CD4-positive, alpha-beta T cell (primary cell): Measurements from ENCODE around the gene SARM1. TPM values are rescaled to one million over a fixed set of nuclear protein-coding genes. Genes with fewer than 3 reads are reported as not detected.

ENCODE experiments used
- ATAC-seq: fragments of 200-7000 bp; cut with Tn5 transposase; one replicate; pipeline ENCODE4 v1.10.0; 2022; ENCODE audit warnings: mild to moderate bottlenecking; ENCODE audit not compliant: poor library complexity
- CTCF ChIA-PET: fragments of 350-600 bp; sonication (Branson Sonifier 250); formaldehyde crosslinking; loops from one replicate; lab custom pipeline; 2021; ENCODE audit warnings: antibody characterized with exemption, inconsistent platforms; lab: Charles Lee
- POLR2A ChIA-PET: fragments of 350-600 bp; sonication (Branson Sonifier 250); formaldehyde crosslinking; loops from one replicate; lab custom pipeline; 2021; ENCODE audit warnings: antibody characterized with exemption, inconsistent platforms; lab: Charles Lee
- DNase-seq, 14 experiments: peaks; one replicate each; pipeline ENCODE4 v3.0.0-alpha.2; 2013 to 2020; ENCODE audit warnings: mixed read lengths in 2 of 14
- H3K27ac ChIP-seq, 2 donors: one replicate each; pipeline versions ENCODE4 v1.5.1 to v1.7.0; 2013; ENCODE audit warnings: low read length in 2 of 2, low read depth in 1 of 2, mild to moderate bottlenecking in 1 of 2
- H3K27me3 ChIP-seq, 2 experiments: 1 replicate in 1 of 2; 2 replicates in 1 of 2; pipeline versions ENCODE4 v1.6.1 to v1.7.0; 2013; ENCODE audit warnings: low read length in 2 of 2, control low read depth in 1 of 2, mild to moderate bottlenecking in 1 of 2, moderate library complexity in 1 of 2; ENCODE audit not compliant: insufficient read depth in 2 of 2, control insufficient read depth in 1 of 2
- H3K36me3 ChIP-seq: one replicate; pipeline ENCODE4 v1.6.1; 2013; ENCODE audit warnings: low read length, control low read depth; ENCODE audit not compliant: insufficient read depth
- H3K4me1 ChIP-seq: one replicate; pipeline ENCODE4 v1.6.1; 2013; ENCODE audit warnings: low read length, control low read depth; ENCODE audit not compliant: insufficient read depth
- H3K4me3 ChIP-seq: one replicate; pipeline ENCODE4 v1.5.1; 2013; ENCODE audit warnings: mild to moderate bottlenecking, low read length, moderate library complexity
- H3K9me3 ChIP-seq, 2 experiments: 1 replicate in 1 of 2; 2 replicates in 1 of 2; pipeline versions ENCODE4 v1.6.1 to v1.7.0; 2013; ENCODE audit warnings: low read length in 2 of 2, mild to moderate bottlenecking in 2 of 2, control low read depth in 1 of 2, moderate library complexity in 1 of 2; ENCODE audit not compliant: control insufficient read depth in 1 of 2, insufficient read depth in 1 of 2
- H3K27ac Mint-ChIP-seq: one replicate; pipeline ENCODE4 v1.8.0; 2020; ENCODE audit warnings: mixed read lengths
- H3K27me3 Mint-ChIP-seq: one replicate; pipeline ENCODE4 v1.8.0; 2021; ENCODE audit warnings: mixed read lengths
- H3K36me3 Mint-ChIP-seq: one replicate; pipeline ENCODE4 v1.8.0; 2021; ENCODE audit warnings: low read depth, mixed read lengths
- H3K4me1 Mint-ChIP-seq: one replicate; pipeline ENCODE4 v1.8.0; 2021; ENCODE audit warnings: low read depth, mixed read lengths
- H3K4me3 Mint-ChIP-seq: one replicate; pipeline ENCODE4 v1.8.0; 2020; ENCODE audit warnings: mild to moderate bottlenecking, mixed read lengths
- H3K9me3 Mint-ChIP-seq: one replicate; pipeline ENCODE4 v1.8.0; 2020; ENCODE audit warnings: mixed read lengths
- intact Hi-C, 2 experiments: fragments of 100-400 bp; cut with DNase I in 1 of 2; cut with micrococcal nuclease in 1 of 2; formaldehyde crosslinking; loops; one replicate each; pipeline versions ENCODE4 v1.15.1 to v1.9.0; 2023 to 2025; cut with DNase I, micrococcal nuclease
- total RNA-seq, 174 experiments: library from RNA in 2 of 174; stranded (reverse) in 2 of 174; gene quantifications; one replicate each; pipeline ENCODE4 v1.2.3 and lab custom pipeline; 2021 to 2026
- TF ChIP-seq, protein P1 (sequence below): fragments of 200-600 bp; IDR thresholded peaks from one replicate; pipeline ENCODE4 v1.8.0; 2022; ENCODE audit warnings: antibody characterized with exemption, mild to moderate bottlenecking

SARM1 gene
- total RNA-seq, 2 experiments from 2014 or later, result 12.5 to 15.4 TPM

DNA sequence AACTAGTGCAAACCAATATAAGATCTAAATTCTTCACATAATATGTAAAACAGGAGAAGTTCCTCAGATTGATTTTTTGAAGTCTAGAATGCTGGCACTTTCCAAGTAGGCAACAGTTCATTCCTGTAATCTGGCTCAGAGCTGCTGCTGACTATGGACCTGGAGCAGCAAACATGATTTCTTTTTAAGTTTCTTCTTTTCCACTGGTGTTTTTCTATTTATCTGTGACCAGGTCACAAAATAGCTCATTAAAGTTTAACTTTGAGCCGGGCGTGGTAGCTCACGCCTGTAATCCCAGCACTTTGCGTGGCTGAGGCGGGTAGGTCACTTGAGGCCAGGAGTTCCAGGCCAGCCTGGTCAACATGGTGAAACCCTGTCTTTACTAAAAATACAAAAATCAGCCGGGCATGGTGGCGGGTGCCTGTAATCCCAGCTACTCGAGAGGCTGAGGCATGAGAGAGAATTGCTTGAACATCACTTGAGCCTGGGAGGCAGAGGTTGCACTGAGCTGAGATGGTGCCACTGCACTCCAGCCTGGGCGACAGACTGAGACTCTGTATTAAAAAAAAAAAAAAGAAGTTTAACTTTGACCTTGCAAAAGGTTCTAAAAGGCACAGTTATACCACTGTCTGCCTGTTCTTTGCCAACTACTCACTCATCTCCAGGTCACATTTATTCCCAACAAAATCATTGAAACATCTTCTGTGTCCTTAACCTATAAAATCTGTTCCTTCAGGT lies 72.6 kb downstream of the SARM1 start:
- H3K36me3 ChIP-seq, result no peaks in the 10 kb centered on the region
- no peaks in the 10 kb centered on the region for H3K4me1 Mint-ChIP-seq
- H3K9me3 Mint-ChIP-seq, result no peaks in the 10 kb centered on the region
- H3K36me3 Mint-ChIP-seq, result no peaks in the 10 kb centered on the region
- H3K4me1 ChIP-seq, result no peaks in the 10 kb centered on the region
- ATAC-seq, result no peak
- DNase-seq, result no peak
- intact Hi-C loops, result no loop called here
- peaks cover 4 to 5% of the 10 kb centered on the region in 2 experiments for H3K27me3 ChIP-seq
- H3K9me3 ChIP-seq, result no peaks in the 10 kb centered on the region
- TF ChIP-seq, protein P1, sequence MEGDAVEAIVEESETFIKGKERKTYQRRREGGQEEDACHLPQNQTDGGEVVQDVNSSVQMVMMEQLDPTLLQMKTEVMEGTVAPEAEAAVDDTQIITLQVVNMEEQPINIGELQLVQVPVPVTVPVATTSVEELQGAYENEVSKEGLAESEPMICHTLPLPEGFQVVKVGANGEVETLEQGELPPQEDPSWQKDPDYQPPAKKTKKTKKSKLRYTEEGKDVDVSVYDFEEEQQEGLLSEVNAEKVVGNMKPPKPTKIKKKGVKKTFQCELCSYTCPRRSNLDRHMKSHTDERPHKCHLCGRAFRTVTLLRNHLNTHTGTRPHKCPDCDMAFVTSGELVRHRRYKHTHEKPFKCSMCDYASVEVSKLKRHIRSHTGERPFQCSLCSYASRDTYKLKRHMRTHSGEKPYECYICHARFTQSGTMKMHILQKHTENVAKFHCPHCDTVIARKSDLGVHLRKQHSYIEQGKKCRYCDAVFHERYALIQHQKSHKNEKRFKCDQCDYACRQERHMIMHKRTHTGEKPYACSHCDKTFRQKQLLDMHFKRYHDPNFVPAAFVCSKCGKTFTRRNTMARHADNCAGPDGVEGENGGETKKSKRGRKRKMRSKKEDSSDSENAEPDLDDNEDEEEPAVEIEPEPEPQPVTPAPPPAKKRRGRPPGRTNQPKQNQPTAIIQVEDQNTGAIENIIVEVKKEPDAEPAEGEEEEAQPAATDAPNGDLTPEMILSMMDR, result no peak
- H3K27me3 Mint-ChIP-seq, result peaks cover 26% of the 10 kb centered on the region
- no peak overlapping the region for H3K4me3 ChIP-seq
- no peak overlapping the region for H3K27ac Mint-ChIP-seq
- CTCF ChIA-PET, result no interaction called here
- H3K4me3 Mint-ChIP-seq, result no peak overlapping the region
- no peak overlapping the region for H3K27ac ChIP-seq
- POLR2A ChIA-PET, result no interaction called here

DNA sequence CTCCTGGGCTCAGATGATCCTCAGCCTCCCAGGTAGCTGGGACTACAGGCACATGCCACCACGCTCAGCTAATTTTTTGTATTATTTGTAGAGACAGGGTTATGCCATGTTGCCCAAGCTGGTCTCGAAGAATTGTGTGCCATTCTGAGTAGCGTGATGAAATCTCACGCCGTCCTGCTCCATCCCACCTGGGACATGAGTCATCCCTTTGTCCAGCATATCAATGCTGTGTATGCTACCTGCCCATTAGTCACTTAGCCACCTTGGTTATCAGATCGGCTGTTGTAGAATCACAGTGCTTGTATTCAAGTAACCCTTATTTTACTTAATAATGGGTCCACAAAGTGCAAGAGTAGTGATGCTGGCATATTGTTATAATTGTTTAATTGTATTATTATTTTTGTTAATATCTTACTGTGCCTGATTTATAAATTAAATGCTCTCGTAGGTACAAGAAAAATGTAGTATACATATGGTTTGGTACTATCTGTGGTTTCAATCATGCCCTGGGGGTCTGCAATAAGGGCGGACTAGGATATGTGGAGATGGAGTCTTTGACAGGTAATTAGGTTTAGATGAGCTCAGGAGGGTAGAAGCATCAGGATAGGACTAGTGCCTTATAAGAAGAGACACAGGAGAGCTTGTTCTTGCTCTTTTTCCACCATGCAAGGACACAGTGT lies 75.4 kb downstream of the SARM1 start:
- POLR2A ChIA-PET, result no interaction called here
- Mint-ChIP-seq H3K4me1 (no peaks in the 10 kb centered on the region), H3K27me3 (peaks cover 20% of the 10 kb centered on the region), H3K9me3 (no peaks in the 10 kb centered on the region), H3K36me3 (no peaks in the 10 kb centered on the region), H3K27ac (no peak overlapping the region), H3K4me3 (no peak overlapping the region)
- TF ChIP-seq, protein P1, result no peak
- no peaks in the 10 kb centered on the region for H3K36me3 ChIP-seq
- no peaks in the 10 kb centered on the region for H3K9me3 ChIP-seq
- H3K4me3 ChIP-seq, result no peak overlapping the region
- intact Hi-C loops, result no loop called here
- H3K4me1 ChIP-seq, result no peaks in the 10 kb centered on the region
- H3K27ac ChIP-seq, result no peak overlapping the region
- peaks cover 4 to 5% of the 10 kb centered on the region in 2 experiments for H3K27me3 ChIP-seq
- DNase-seq (no peak), ATAC-seq (no peak)
- CTCF ChIA-PET, result no interaction called here

GRCh38 chr17:28447396-28447760 lies 75.9 kb downstream of the SARM1 start:
- peaks cover 14% of the 10 kb centered on the region for H3K27me3 Mint-ChIP-seq
- DNase-seq (no peak), ATAC-seq (no peak)
- H3K9me3 ChIP-seq, result no peaks in the 10 kb centered on the region
- H3K4me1 Mint-ChIP-seq, result no peaks in the 10 kb centered on the region
- H3K36me3 ChIP-seq, result no peaks in the 10 kb centered on the region
- TF ChIP-seq, protein P1, result no peak
- peaks cover 4 to 5% of the 10 kb centered on the region in 2 experiments for H3K27me3 ChIP-seq
- no peak overlapping the region for H3K27ac Mint-ChIP-seq
- no peak overlapping the region for H3K4me3 ChIP-seq
- no peaks in the 10 kb centered on the region for H3K36me3 Mint-ChIP-seq
- H3K4me3 Mint-ChIP-seq, result no peak overlapping the region
- intact Hi-C loops, result no loop called here
- no peaks in the 10 kb centered on the region for H3K9me3 Mint-ChIP-seq
- no peak overlapping the region for H3K27ac ChIP-seq
- H3K4me1 ChIP-seq, result no peaks in the 10 kb centered on the region
- CTCF ChIA-PET, result no interaction called here
- POLR2A ChIA-PET, result no interaction called here
